H9 (cell line): Measurements from ENCODE around the gene CRPPA. TPM values are rescaled to one million over a fixed set of nuclear protein-coding genes. Genes with fewer than 3 reads are reported as not detected.

ENCODE experiments used
- DNase-seq: peaks from one replicate; pipeline ENCODE4 v3.0.0-alpha.2; 2017
- H2AFZ ChIP-seq: one replicate; pipeline ENCODE4 v1.6.1; 2013; ENCODE audit warnings: mild to moderate bottlenecking, low read length, control low read depth, moderate library complexity
- H2AK5ac ChIP-seq: 2 replicates; pipeline ENCODE4 v1.6.1; 2013; ENCODE audit warnings: low read length, control low read depth, mixed read lengths; ENCODE audit not compliant: insufficient read length
- H2BK120ac ChIP-seq: one replicate; pipeline ENCODE4 v1.6.1; 2013; ENCODE audit warnings: low read depth, mild to moderate bottlenecking, low read length, control low read depth, inconsistent platforms; ENCODE audit not compliant: poor library complexity, severe bottlenecking
- H2BK12ac ChIP-seq: 2 replicates; pipeline ENCODE4 v1.6.1; 2013; ENCODE audit warnings: low read length, control low read depth, mixed read lengths, low read depth; ENCODE audit not compliant: insufficient read length
- H2BK15ac ChIP-seq: 2 replicates; pipeline ENCODE4 v1.6.1; 2013; ENCODE audit warnings: low read depth, low read length, control low read depth
- H2BK20ac ChIP-seq: one replicate; pipeline ENCODE4 v1.6.1; 2013; ENCODE audit warnings: low read depth, mild to moderate bottlenecking, low read length, control low read depth, inconsistent platforms; ENCODE audit not compliant: poor library complexity, severe bottlenecking
- H2BK5ac ChIP-seq: 2 replicates; pipeline ENCODE4 v1.6.1; 2013; ENCODE audit warnings: low read length, control low read depth, mixed read lengths; ENCODE audit not compliant: insufficient read length
- H3K14ac ChIP-seq: 2 replicates; pipeline ENCODE4 v1.6.1; 2013; ENCODE audit warnings: low read length, control low read depth; ENCODE audit not compliant: insufficient read depth
- H3K18ac ChIP-seq: 2 replicates; pipeline ENCODE4 v1.6.1; 2013; ENCODE audit warnings: low read depth, mild to moderate bottlenecking, mixed read lengths, low read length, control low read depth; ENCODE audit not compliant: insufficient read length
- H3K23ac ChIP-seq: 2 replicates; pipeline ENCODE4 v1.6.1; 2013; ENCODE audit warnings: low read length, control low read depth, mixed read lengths, low read depth; ENCODE audit not compliant: insufficient read length
- H3K23me2 ChIP-seq: 2 replicates; pipeline ENCODE4 v1.6.1; 2013; ENCODE audit warnings: low read depth, mild to moderate bottlenecking, mixed read lengths, low read length, control low read depth; ENCODE audit not compliant: insufficient read length, poor library complexity, severe bottlenecking
- H3K27ac ChIP-seq: 2 replicates; pipeline ENCODE4 v1.5.1; 2013; ENCODE audit warnings: low read length, control low read depth, mixed read lengths, low read depth; ENCODE audit not compliant: insufficient read length
- H3K27me3 ChIP-seq: 2 replicates; pipeline ENCODE4 v1.6.1; 2013; ENCODE audit warnings: low read length, control low read depth, inconsistent platforms; ENCODE audit not compliant: insufficient read depth
- H3K4ac ChIP-seq: 2 replicates; pipeline ENCODE4 v1.6.1; 2013; ENCODE audit warnings: low read depth, mild to moderate bottlenecking, control low read depth, inconsistent platforms, low read length, moderate library complexity
- H3K4me1 ChIP-seq: 2 replicates; pipeline ENCODE4 v1.6.1; 2013; ENCODE audit warnings: low read length, control low read depth, inconsistent platforms; ENCODE audit not compliant: insufficient read depth
- H3K4me2 ChIP-seq: 2 replicates; pipeline ENCODE4 v1.6.1; 2013; ENCODE audit warnings: low read length, control low read depth, mixed read lengths; ENCODE audit not compliant: insufficient read length, insufficient read depth
- H3K56ac ChIP-seq: 2 replicates; pipeline ENCODE4 v1.6.1; 2013; ENCODE audit warnings: low read depth, mild to moderate bottlenecking, mixed read lengths, low read length, control low read depth; ENCODE audit not compliant: insufficient read length
- H3K79me1 ChIP-seq: 2 replicates; pipeline ENCODE4 v1.6.1; 2013; ENCODE audit warnings: low read depth, mild to moderate bottlenecking, moderate library complexity, low read length, control low read depth, inconsistent platforms; ENCODE audit not compliant: insufficient read depth, poor library complexity, severe bottlenecking
- H3K79me2 ChIP-seq: 2 replicates; pipeline ENCODE4 v1.6.1; 2013; ENCODE audit warnings: low read length, control low read depth, inconsistent platforms; ENCODE audit not compliant: insufficient read depth
- H3K9ac ChIP-seq: 2 replicates; pipeline ENCODE4 v1.6.1; 2013; ENCODE audit warnings: low read length, control low read depth, mixed read lengths; ENCODE audit not compliant: insufficient read length; ENCODE audit errors: extremely low read depth
- H3K9me3 ChIP-seq: one replicate; pipeline ENCODE4 v1.6.1; 2013; ENCODE audit warnings: low read depth, low read length, inconsistent platforms; ENCODE audit not compliant: control insufficient read depth
- H3T11ph ChIP-seq: one replicate; pipeline ENCODE4 v1.6.1; 2013; ENCODE audit warnings: mild to moderate bottlenecking, low read length, control low read depth, inconsistent platforms
- H4K20me1 ChIP-seq: one replicate; pipeline ENCODE4 v1.6.1; 2013; ENCODE audit not compliant: control insufficient read depth, insufficient read length, insufficient read depth
- H4K5ac ChIP-seq: 2 replicates; pipeline ENCODE4 v1.6.1; 2013; ENCODE audit warnings: low read depth, mild to moderate bottlenecking, mixed read lengths, low read length, control low read depth; ENCODE audit not compliant: insufficient read length
- H4K8ac ChIP-seq: replicated peaks from 2 replicates; pipeline ENCODE4 v1.6.1; 2013; ENCODE audit warnings: low read length, control low read depth, mixed read lengths, low read depth; ENCODE audit not compliant: insufficient read length
- H4K91ac ChIP-seq: 2 replicates; pipeline ENCODE4 v1.6.1; 2013; ENCODE audit warnings: low read depth, mild to moderate bottlenecking, moderate library complexity, mixed read lengths, low read length, control low read depth; ENCODE audit not compliant: insufficient read length
- H3K27ac Mint-ChIP-seq, 3 experiments: 2 replicates in 2 of 3; 3 replicates in 1 of 3; pipeline ENCODE4 v1.8.0; 2020 to 2021; ENCODE audit warnings: mixed read lengths in 3 of 3, mild to moderate bottlenecking in 1 of 3, moderate library complexity in 1 of 3
- H3K27me3 Mint-ChIP-seq: 2 replicates; pipeline ENCODE4 v1.8.0; 2021; ENCODE audit warnings: low read depth, mild to moderate bottlenecking, moderate library complexity, mixed read lengths
- H3K36me3 Mint-ChIP-seq, 3 experiments: 2 replicates in 2 of 3; 3 replicates in 1 of 3; pipeline ENCODE4 v1.8.0; 2020 to 2021; ENCODE audit warnings: low read depth in 3 of 3, mixed read lengths in 3 of 3; ENCODE audit not compliant: insufficient read depth in 1 of 3
- H3K4me1 Mint-ChIP-seq, 2 experiments: 2 replicates each; pipeline ENCODE4 v1.8.0; 2020; ENCODE audit warnings: mixed read lengths in 2 of 2
- H3K4me3 Mint-ChIP-seq, 2 experiments: 2 replicates in 1 of 2; 3 replicates in 1 of 2; pipeline ENCODE4 v1.8.0; 2020 to 2021; ENCODE audit warnings: mild to moderate bottlenecking in 2 of 2, mixed read lengths in 2 of 2, moderate library complexity in 1 of 2
- H3K9me3 Mint-ChIP-seq, 2 experiments: 2 replicates in 1 of 2; 3 replicates in 1 of 2; pipeline ENCODE4 v1.8.0; 2020; ENCODE audit warnings: mild to moderate bottlenecking in 2 of 2, mixed read lengths in 2 of 2, moderate library complexity in 1 of 2
- CTCF ChIP-seq: fragments of 200-600 bp; sonication (generic); conservative IDR thresholded peaks from 3 replicates; pipeline ENCODE4 v1.8.0; 2021; ENCODE audit warnings: antibody characterized with exemption, mild to moderate bottlenecking
- WGBS: extraction: QIAGEN DNeasy Blood & Tissue Kit; methylation state at CpG from one replicate; pipeline ENCODE4 v1.1.7; 2013; ENCODE audit warnings: missing lambda C conversion rate, low lambda C conversion rate, mixed read lengths; ENCODE audit not compliant: insufficient read length; ENCODE audit errors: extremely low coverage; 5-methylcytosine and 5-hydroxymethylcytosine counted together
- total RNA-seq: library from RNA; stranded (reverse); gene quantifications from 2 replicates; pipeline ENCODE4 v1.2.1, GENCODE V29; 2021

Gene CRPPA
- total RNA-seq, 1 experiment from 2014 or later: 1.9 TPM

GRCh38 chr7:16393862-16394422 is 27.4 kb downstream of the CRPPA start:
- no peak overlapping the region for H2BK120ac ChIP-seq
- TF ChIP-seq CTCF: no peak
- no peak overlapping the region for H3K18ac ChIP-seq
- no peak overlapping the region for H3K4ac ChIP-seq
- no peak overlapping the region for H3K9ac ChIP-seq
- H3K23ac ChIP-seq: no peak overlapping the region
- no peaks in the 10 kb centered on the region for H3K27me3 ChIP-seq
- no peak overlapping the region for H4K5ac ChIP-seq
- no peak overlapping the region for H2BK20ac ChIP-seq
- no peak overlapping the region for H2BK12ac ChIP-seq
- H3K23me2 ChIP-seq: no peaks in the 10 kb centered on the region
- Mint-ChIP-seq H3K4me1 (no peaks in the 10 kb centered on the region), H3K4me3 (no peak overlapping the region), H3K9me3 (peaks cover 34 to 40% of the 10 kb centered on the region in 2 experiments), H3K36me3 (peaks cover 22 to 29% (median 27%) of the 10 kb centered on the region in 3 experiments), H3K27ac (no peak overlapping the region), H3K27me3 (peaks cover 9% of the 10 kb centered on the region)
- H2BK15ac ChIP-seq: no peak overlapping the region
- no peak overlapping the region for H3K56ac ChIP-seq
- H2AK5ac ChIP-seq: no peak overlapping the region
- H2BK5ac ChIP-seq: no peak overlapping the region
- H3T11ph ChIP-seq: no peak overlapping the region
- H3K79me1 ChIP-seq: no peaks in the 10 kb centered on the region
- H3K4me2 ChIP-seq: no peak overlapping the region
- no peak for DNase-seq
- H3K27ac ChIP-seq: no peak overlapping the region
- peaks cover 25% of the 10 kb centered on the region for H3K9me3 ChIP-seq
- H3K14ac ChIP-seq: no peak overlapping the region
- H3K4me1 ChIP-seq: no peaks in the 10 kb centered on the region
- H4K8ac ChIP-seq: no peak overlapping the region
- H4K91ac ChIP-seq: no peak overlapping the region
- no peak overlapping the region for H2AFZ ChIP-seq
- H4K20me1 ChIP-seq: no peaks in the 10 kb centered on the region
- H3K79me2 ChIP-seq: no peaks in the 10 kb centered on the region
- no CpG with 5 or more reads among the region's 4 CpGs for WGBS
